Measurements from ENCODE around the gene CNGA3. TPM values are rescaled to one million over a fixed set of nuclear protein-coding genes. Genes with fewer than 3 reads are reported as not detected.
"Not testable (repeated sequence)": the region's sequence is repeated elsewhere in the genome, so short reads cannot be mapped to it uniquely, and the experiment has no call there.

The CNGA3 gene
- total RNA-seq, 1 donor = 0.18 TPM

GRCh38 chr2:98405301-98405700 is 59.0 kb downstream of the CNGA3 start:
- no peak for DNase-seq (ENCODE audit: low read depth)
- no peak overlapping the region for H3K4me3 ChIP-seq (ENCODE audit: low read depth, low read length)
- no peak for TF ChIP-seq CTCF (IDR thresholded peaks at IDR 0.05; ENCODE audit: insufficient read depth, low read length)

GRCh38 chr2:98408155-98408554 is 61.9 kb downstream of the CNGA3 start:
- DNase-seq (ENCODE audit: low read depth) = no peak
- no peak overlapping the region for H3K4me3 ChIP-seq (ENCODE audit: low read depth, low read length)
- no peak for TF ChIP-seq CTCF (IDR thresholded peaks at IDR 0.05; ENCODE audit: insufficient read depth, low read length)

- TF ChIP-seq CTCF (IDR thresholded peaks at IDR 0.05; ENCODE audit: insufficient read depth, low read length) = peak; percentile 79
- peak; percentile 69 for DNase-seq (ENCODE audit: low read depth)
- no peak overlapping the region for H3K4me3 ChIP-seq (ENCODE audit: low read depth, low read length)
Observed at GRCh38 chr2:98412751-98413458, 66.6 kb downstream of the CNGA3 start.

- H3K4me3 ChIP-seq (ENCODE audit: low read depth, low read length); DNase-seq (ENCODE audit: low read depth): not testable (repeated sequence)
Observed at GRCh38 chr2:98414246-98414645, 68.0 kb downstream of the CNGA3 start.

- DNase-seq (ENCODE audit: low read depth); H3K4me3 ChIP-seq (ENCODE audit: low read depth, low read length): not testable (repeated sequence)
Observed at GRCh38 chr2:98415719-98416248, 69.5 kb downstream of the CNGA3 start.

GRCh38 chr2:98416383-98417159 is 70.3 kb downstream of the CNGA3 start:
- H3K4me3 ChIP-seq (ENCODE audit: low read depth, low read length) = no peak overlapping the region
- DNase-seq (ENCODE audit: low read depth) = no peak

GRCh38 chr2:98419544-98419943 is 73.3 kb downstream of the CNGA3 start:
- DNase-seq (ENCODE audit: low read depth) = no peak
- H3K4me3 ChIP-seq (ENCODE audit: low read depth, low read length) = no peak overlapping the region
- no peak for TF ChIP-seq CTCF (IDR thresholded peaks at IDR 0.05; ENCODE audit: insufficient read depth, low read length)

More at GRCh38 chr2:98416383-98417159, 70.3 kb downstream of the CNGA3 start:
- TF ChIP-seq CTCF (IDR thresholded peaks at IDR 0.05; ENCODE audit: insufficient read depth, low read length) = no peak
